ENCODE data around the gene ATAD3B. TPM values are rescaled to one million over a fixed set of nuclear protein-coding genes. Genes with fewer than 3 reads are reported as not detected.
"Not testable (repeated sequence)": the region's sequence is repeated elsewhere in the genome, so short reads cannot be mapped to it uniquely, and the experiment has no call there.

The ATAD3B gene
- total and polyA plus RNA-seq, 4 donors, result 6.4 to 14.3 (median 10.3) TPM

DNA sequence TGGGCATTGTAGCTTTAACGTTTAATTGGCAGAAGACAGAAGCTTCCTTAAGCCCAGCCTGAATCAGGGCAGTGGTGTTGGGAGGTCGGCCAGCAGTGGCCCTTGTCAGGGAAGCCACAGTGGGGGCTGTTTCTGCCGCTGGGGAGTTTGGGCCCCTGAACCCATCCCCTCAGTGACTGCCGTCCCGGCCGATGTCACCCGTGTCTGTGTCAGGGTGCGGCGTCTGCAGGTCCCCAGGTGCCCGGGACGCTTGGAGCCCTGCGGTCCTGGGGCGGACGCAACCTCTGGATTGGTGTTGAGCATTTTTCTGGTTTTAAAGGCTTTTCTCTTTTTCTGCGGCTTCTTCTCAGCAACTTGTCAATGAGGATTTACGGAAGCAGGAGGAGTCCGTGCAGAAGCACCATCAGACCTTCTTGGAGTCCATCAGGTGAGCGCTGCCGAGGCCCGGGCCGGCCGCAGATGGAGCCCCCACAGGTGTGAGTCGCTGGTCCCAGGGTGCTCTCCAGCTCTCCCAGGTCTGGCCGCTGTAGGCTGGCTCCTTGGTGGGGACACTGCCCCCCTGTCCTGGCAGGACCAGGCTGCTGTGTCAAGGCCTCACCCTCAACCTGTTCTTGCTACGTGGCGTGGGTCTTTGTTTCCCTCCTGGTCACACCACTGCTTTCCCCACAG is 19.7 kb upstream of the ATAD3B start:
- no peaks in the 10 kb centered on the region for H3K36me3 ChIP-seq (ENCODE audit: control insufficient read depth in 4 of 4, insufficient read depth in 3 of 4, low read depth in 1 of 4, low read length in 3 of 4)
- no peaks in the 10 kb centered on the region for H3K9me3 ChIP-seq (ENCODE audit: control insufficient read depth in 4 of 4, low read length in 3 of 4)
- no peak overlapping the region for H3K9ac ChIP-seq (ENCODE audit: low read depth in 1 of 2, low read length in 2 of 2)
- H3K27ac ChIP-seq (ENCODE audit: low read depth in 1 of 2, low read length in 2 of 2), result no peak overlapping the region
- no peak for TF ChIP-seq HNF4G (IDR thresholded peaks at IDR 0.05)
- no peak for TF ChIP-seq RXRA (IDR thresholded peaks at IDR 0.05)
- no peak for TF ChIP-seq TAF1 (conservative IDR thresholded peaks at IDR 0.05)
- TF ChIP-seq, protein P1, sequence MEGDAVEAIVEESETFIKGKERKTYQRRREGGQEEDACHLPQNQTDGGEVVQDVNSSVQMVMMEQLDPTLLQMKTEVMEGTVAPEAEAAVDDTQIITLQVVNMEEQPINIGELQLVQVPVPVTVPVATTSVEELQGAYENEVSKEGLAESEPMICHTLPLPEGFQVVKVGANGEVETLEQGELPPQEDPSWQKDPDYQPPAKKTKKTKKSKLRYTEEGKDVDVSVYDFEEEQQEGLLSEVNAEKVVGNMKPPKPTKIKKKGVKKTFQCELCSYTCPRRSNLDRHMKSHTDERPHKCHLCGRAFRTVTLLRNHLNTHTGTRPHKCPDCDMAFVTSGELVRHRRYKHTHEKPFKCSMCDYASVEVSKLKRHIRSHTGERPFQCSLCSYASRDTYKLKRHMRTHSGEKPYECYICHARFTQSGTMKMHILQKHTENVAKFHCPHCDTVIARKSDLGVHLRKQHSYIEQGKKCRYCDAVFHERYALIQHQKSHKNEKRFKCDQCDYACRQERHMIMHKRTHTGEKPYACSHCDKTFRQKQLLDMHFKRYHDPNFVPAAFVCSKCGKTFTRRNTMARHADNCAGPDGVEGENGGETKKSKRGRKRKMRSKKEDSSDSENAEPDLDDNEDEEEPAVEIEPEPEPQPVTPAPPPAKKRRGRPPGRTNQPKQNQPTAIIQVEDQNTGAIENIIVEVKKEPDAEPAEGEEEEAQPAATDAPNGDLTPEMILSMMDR (IDR thresholded peaks at IDR 0.05; ENCODE audit: low read depth, low read length, missing input control), result no peak
- H3K27me3 ChIP-seq (ENCODE audit: control insufficient read depth in 4 of 4, insufficient read depth in 4 of 4, low read length in 3 of 4), result no peaks in the 10 kb centered on the region
- no peak for DNase-seq (ENCODE audit: low spot score)
- 93% methylated on average over 26 of the region's 26 CpGs for WGBS
- peaks cover 0 to 2% (median under 1%) of the 10 kb centered on the region in 4 donors for H3K4me1 ChIP-seq (ENCODE audit: control insufficient read depth in 4 of 4, insufficient read depth in 4 of 4, low read length in 3 of 4)
- H3K4me3 ChIP-seq (ENCODE audit: low read depth in 1 of 3, low read length in 3 of 3), result no peak overlapping the region

DNA sequence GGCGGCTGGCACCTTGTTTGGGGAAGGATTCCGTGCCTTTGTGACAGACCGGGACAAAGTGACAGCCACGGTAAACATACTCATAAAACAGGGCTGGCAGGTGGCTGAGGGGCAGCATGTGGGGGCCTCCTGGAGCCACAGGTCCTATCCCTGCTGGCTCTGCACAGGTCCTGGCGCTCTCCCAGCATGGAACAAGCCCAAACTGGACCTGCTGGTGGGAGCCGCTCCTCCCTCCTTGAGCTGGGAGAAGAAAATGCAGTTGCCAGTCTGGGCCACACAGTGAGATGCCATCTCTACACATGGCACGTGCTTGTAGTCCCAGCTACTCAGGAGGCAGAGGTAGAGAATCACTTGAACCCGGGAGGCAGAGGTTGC is 19.2 kb upstream of the ATAD3B start:
- WGBS, result 89% methylated on average over 8 of the region's 8 CpGs
- not testable (repeated sequence) for H3K9me3 ChIP-seq (ENCODE audit: control insufficient read depth in 4 of 4, low read length in 3 of 4); H3K36me3 ChIP-seq (ENCODE audit: control insufficient read depth in 4 of 4, insufficient read depth in 3 of 4, low read depth in 1 of 4, low read length in 3 of 4); H3K27me3 ChIP-seq (ENCODE audit: control insufficient read depth in 4 of 4, insufficient read depth in 4 of 4, low read length in 3 of 4); H3K27ac ChIP-seq (ENCODE audit: low read depth in 1 of 2, low read length in 2 of 2); H3K9ac ChIP-seq (ENCODE audit: low read depth in 1 of 2, low read length in 2 of 2); DNase-seq (ENCODE audit: low spot score); H3K4me1 ChIP-seq (ENCODE audit: control insufficient read depth in 4 of 4, insufficient read depth in 4 of 4, low read length in 3 of 4); H3K4me3 ChIP-seq (ENCODE audit: low read depth in 1 of 3, low read length in 3 of 3)

DNA sequence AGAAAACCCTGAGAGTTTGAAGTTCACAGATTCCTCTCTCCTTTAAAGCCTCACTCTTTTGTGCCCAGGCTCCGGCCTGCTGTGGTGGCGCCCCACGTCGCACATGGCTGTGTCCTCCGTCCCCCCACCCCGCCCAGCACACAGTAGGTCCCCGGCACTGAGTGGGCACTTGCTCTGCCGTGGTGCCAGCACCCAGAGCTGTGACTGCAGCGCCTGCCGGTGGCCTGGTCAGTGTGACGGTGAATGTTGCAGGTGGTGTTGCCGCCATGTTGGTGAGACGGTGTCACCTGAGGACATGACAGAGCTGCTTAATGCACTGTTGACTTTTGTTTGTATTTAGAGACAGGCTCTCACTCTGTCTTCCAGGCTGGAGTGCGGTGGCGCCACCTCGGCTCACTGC is 18.7 kb upstream of the ATAD3B start:
- WGBS, result 96% methylated on average over 16 of the region's 16 CpGs
- no peak overlapping the region for H3K9ac ChIP-seq (ENCODE audit: low read depth in 1 of 2, low read length in 2 of 2)
- H3K27ac ChIP-seq (ENCODE audit: low read depth in 1 of 2, low read length in 2 of 2), result no peak overlapping the region
- DNase-seq (ENCODE audit: low spot score), result no peak
- H3K36me3 ChIP-seq (ENCODE audit: control insufficient read depth in 4 of 4, insufficient read depth in 3 of 4, low read depth in 1 of 4, low read length in 3 of 4), result no peaks in the 10 kb centered on the region
- H3K27me3 ChIP-seq (ENCODE audit: control insufficient read depth in 4 of 4, insufficient read depth in 4 of 4, low read length in 3 of 4), result no peaks in the 10 kb centered on the region
- H3K4me1 ChIP-seq (ENCODE audit: control insufficient read depth in 4 of 4, insufficient read depth in 4 of 4, low read length in 3 of 4), result peaks cover 0 to 5% (median 2%) of the 10 kb centered on the region in 4 donors
- no peak overlapping the region for H3K4me3 ChIP-seq (ENCODE audit: low read depth in 1 of 3, low read length in 3 of 3)
- H3K9me3 ChIP-seq (ENCODE audit: control insufficient read depth in 4 of 4, low read length in 3 of 4), result no peaks in the 10 kb centered on the region
- TF ChIP-seq, protein P2, sequence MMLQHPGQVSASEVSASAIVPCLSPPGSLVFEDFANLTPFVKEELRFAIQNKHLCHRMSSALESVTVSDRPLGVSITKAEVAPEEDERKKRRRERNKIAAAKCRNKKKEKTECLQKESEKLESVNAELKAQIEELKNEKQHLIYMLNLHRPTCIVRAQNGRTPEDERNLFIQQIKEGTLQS (IDR thresholded peaks at IDR 0.05), result no peak
- TF ChIP-seq NR2F2 (IDR thresholded peaks at IDR 0.05) (no peak), TAF1 (conservative IDR thresholded peaks at IDR 0.05) (no peak), RAD21 (IDR thresholded peaks at IDR 0.05) (no peak), FOXA2 (IDR thresholded peaks at IDR 0.05) (no peak), HNF4G (IDR thresholded peaks at IDR 0.05) (no peak), JUND (IDR thresholded peaks at IDR 0.05) (no peak), FOXA1 (IDR thresholded peaks at IDR 0.05) (no peak), EGR1 (IDR thresholded peaks at IDR 0.05; ENCODE audit: low read depth in 2 of 2) (no peak), GABPA (IDR thresholded peaks at IDR 0.05 in 1 of 2, conservative IDR thresholded peaks at IDR 0.05 in 1 of 2) (no peak)
- TF ChIP-seq, protein P3, sequence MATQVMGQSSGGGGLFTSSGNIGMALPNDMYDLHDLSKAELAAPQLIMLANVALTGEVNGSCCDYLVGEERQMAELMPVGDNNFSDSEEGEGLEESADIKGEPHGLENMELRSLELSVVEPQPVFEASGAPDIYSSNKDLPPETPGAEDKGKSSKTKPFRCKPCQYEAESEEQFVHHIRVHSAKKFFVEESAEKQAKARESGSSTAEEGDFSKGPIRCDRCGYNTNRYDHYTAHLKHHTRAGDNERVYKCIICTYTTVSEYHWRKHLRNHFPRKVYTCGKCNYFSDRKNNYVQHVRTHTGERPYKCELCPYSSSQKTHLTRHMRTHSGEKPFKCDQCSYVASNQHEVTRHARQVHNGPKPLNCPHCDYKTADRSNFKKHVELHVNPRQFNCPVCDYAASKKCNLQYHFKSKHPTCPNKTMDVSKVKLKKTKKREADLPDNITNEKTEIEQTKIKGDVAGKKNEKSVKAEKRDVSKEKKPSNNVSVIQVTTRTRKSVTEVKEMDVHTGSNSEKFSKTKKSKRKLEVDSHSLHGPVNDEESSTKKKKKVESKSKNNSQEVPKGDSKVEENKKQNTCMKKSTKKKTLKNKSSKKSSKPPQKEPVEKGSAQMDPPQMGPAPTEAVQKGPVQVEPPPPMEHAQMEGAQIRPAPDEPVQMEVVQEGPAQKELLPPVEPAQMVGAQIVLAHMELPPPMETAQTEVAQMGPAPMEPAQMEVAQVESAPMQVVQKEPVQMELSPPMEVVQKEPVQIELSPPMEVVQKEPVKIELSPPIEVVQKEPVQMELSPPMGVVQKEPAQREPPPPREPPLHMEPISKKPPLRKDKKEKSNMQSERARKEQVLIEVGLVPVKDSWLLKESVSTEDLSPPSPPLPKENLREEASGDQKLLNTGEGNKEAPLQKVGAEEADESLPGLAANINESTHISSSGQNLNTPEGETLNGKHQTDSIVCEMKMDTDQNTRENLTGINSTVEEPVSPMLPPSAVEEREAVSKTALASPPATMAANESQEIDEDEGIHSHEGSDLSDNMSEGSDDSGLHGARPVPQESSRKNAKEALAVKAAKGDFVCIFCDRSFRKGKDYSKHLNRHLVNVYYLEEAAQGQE (IDR thresholded peaks at IDR 0.05), result no peak
- TF ChIP-seq, protein P4, sequence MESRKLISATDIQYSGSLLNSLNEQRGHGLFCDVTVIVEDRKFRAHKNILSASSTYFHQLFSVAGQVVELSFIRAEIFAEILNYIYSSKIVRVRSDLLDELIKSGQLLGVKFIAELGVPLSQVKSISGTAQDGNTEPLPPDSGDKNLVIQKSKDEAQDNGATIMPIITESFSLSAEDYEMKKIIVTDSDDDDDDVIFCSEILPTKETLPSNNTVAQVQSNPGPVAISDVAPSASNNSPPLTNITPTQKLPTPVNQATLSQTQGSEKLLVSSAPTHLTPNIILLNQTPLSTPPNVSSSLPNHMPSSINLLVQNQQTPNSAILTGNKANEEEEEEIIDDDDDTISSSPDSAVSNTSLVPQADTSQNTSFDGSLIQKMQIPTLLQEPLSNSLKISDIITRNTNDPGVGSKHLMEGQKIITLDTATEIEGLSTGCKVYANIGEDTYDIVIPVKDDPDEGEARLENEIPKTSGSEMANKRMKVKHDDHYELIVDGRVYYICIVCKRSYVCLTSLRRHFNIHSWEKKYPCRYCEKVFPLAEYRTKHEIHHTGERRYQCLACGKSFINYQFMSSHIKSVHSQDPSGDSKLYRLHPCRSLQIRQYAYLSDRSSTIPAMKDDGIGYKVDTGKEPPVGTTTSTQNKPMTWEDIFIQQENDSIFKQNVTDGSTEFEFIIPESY (IDR thresholded peaks at IDR 0.05), result no peak
- TF ChIP-seq, protein P1 (IDR thresholded peaks at IDR 0.05; ENCODE audit: low read depth, low read length, missing input control), result no peak
- TF ChIP-seq, protein P5, sequence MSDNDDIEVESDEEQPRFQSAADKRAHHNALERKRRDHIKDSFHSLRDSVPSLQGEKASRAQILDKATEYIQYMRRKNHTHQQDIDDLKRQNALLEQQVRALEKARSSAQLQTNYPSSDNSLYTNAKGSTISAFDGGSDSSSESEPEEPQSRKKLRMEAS (IDR thresholded peaks at IDR 0.05), result no peak

Data from liver (tissue), 9 donors.